Lower leg skin (tissue), 4 donors: ENCODE measurements around the gene OARD1. TPM values are rescaled to one million over a fixed set of nuclear protein-coding genes. Genes with fewer than 3 reads are reported as not detected.

Source experiments
- DNase-seq, 2 donors: peaks; one replicate each; pipeline ENCODE4 v3.0.0-alpha.2; 2019; ENCODE audit warnings: low spot score in 2 of 2
- H3K4me3 ChIP-seq: fragments of 200-600 bp; sonication (generic); 2 replicates; pipeline ENCODE4 v1.5.1; 2017; ENCODE audit warnings: mild to moderate bottlenecking, low read depth; ENCODE audit not compliant: poor library complexity, severe bottlenecking
- POLR2A ChIP-seq, 2 donors: fragments of 450-650 bp; IDR thresholded peaks; one replicate each; pipeline ENCODE4 v1.6.1; 2016 to 2017; ENCODE audit warnings: antibody characterized with exemption in 2 of 2, mild to moderate bottlenecking in 1 of 2, moderate library complexity in 1 of 2
- WGBS, 2 donors: methylation state at CpG; one replicate each; pipeline ENCODE4 v1.1.5; 2018; 5-methylcytosine and 5-hydroxymethylcytosine counted together
- intact Hi-C: fragments of 100-400 bp; cut with DNase I; formaldehyde crosslinking; loops from one replicate; pipeline ENCODE4 v1.15.0; 2023; ENCODE audit warnings: low total_unique reads
- total RNA-seq, 4 donors: library from RNA; depleted of rRNA; stranded (reverse); fragments of >200 nt; gene quantifications; one replicate each; pipeline ENCODE4 v1.1.0, GENCODE V29; 2016
- TF ChIP-seq, protein P1 (sequence below), 3 donors: fragments of 450-650 bp; IDR thresholded peaks; one replicate each; pipeline ENCODE4 v1.5.1; 2016; ENCODE audit warnings: antibody characterized with exemption in 3 of 3, mild to moderate bottlenecking in 3 of 3, moderate library complexity in 2 of 3

The OARD1 gene
- total RNA-seq, 4 donors from 2014 or later = 8.6 to 28.4 (median 18.4) TPM

GRCh38 chr6:41051873-41052272, 20.3 kb downstream of the OARD1 start:
- no peak for DNase-seq
- WGBS, 2 donors = 79% methylated on average over 5 of the region's 5 CpGs
- TF ChIP-seq POLR2A (IDR thresholded peaks at IDR 0.05) = no peak
- no peak overlapping the region for H3K4me3 ChIP-seq
- intact Hi-C loops = no loop called here

DNA sequence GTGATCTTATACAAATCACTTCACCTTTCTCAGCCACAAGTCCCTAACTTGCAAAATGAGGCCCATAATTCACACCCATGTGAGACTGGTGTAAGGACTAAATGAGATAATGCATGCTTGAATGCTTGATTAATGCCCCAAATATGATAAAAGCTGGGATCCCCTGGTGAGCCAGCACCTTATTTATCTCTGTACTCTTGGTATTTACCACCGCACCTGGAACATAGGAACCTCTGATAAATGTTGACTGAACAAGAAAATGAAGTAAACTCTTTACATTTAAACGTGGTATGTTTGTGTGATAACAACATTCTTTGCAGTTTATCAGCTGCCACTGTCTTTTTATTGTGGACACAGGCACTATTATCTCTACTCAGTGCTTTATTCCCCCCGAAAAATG, 21.6 kb downstream of the OARD1 start:
- no peak overlapping the region for H3K4me3 ChIP-seq
- DNase-seq = no peak
- intact Hi-C loops = no loop called here
- 74 to 85% methylated on average over 3 of the region's 3 CpGs for WGBS, 2 donors
- no peak for TF ChIP-seq POLR2A (IDR thresholded peaks at IDR 0.05)
- TF ChIP-seq, protein P1, sequence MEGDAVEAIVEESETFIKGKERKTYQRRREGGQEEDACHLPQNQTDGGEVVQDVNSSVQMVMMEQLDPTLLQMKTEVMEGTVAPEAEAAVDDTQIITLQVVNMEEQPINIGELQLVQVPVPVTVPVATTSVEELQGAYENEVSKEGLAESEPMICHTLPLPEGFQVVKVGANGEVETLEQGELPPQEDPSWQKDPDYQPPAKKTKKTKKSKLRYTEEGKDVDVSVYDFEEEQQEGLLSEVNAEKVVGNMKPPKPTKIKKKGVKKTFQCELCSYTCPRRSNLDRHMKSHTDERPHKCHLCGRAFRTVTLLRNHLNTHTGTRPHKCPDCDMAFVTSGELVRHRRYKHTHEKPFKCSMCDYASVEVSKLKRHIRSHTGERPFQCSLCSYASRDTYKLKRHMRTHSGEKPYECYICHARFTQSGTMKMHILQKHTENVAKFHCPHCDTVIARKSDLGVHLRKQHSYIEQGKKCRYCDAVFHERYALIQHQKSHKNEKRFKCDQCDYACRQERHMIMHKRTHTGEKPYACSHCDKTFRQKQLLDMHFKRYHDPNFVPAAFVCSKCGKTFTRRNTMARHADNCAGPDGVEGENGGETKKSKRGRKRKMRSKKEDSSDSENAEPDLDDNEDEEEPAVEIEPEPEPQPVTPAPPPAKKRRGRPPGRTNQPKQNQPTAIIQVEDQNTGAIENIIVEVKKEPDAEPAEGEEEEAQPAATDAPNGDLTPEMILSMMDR (IDR thresholded peaks at IDR 0.05) = no peak

DNA sequence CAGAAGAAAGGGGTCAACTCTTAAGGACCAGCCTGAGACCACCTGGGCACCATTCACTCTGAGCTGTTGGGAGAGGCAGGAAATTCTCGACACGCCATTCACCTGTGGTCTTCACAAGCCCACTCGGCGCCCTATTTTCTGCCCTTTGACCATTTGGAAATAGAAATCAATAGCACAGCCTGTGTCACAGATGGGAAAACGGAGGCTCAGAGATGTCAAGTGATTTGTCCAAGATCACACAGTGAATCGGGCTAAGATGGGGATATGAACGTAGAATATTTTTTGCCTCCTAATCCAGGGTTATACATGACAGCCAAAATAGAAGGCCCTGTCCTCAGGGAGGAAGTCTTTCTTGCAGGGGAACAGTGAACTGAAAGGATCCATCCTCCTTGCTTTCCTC, 22.2 kb downstream of the OARD1 start:
- no peak for TF ChIP-seq POLR2A (IDR thresholded peaks at IDR 0.05)
- TF ChIP-seq, protein P1 (IDR thresholded peaks at IDR 0.05) = no peak

DNA sequence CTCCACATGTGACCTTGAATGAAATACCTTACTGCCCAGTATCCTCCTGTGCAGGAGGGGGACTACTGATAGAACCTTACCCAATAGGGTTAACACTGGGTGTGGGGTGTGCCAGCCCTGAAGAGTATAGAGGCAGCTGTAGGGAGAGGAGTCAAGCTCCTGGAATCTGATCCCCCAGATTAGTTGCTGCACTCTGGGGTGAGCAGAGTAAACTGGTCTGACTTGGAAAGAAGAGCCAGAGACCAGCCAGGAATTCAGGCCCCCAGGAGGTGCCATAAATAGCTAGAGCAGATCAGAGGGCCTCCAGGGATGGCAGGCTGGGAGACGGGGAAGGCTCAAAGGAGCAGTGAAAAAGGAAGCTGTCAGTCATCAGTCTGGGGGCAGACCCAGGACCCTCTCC, 22.6 kb downstream of the OARD1 start:
- TF ChIP-seq, protein P1 (IDR thresholded peaks at IDR 0.05) = no peak
- TF ChIP-seq POLR2A (IDR thresholded peaks at IDR 0.05) = no peak
- peak in 1 of 2 donors; percentile 48 for DNase-seq
- intact Hi-C loops = no loop called here
- WGBS, 2 donors = 47 to 58% methylated on average over 1 of the region's 1 CpG
- no peak overlapping the region for H3K4me3 ChIP-seq

More for the DNA sequence above, 22.2 kb downstream of the OARD1 start:
- 85 to 94% methylated on average over 7 of the region's 7 CpGs for WGBS, 2 donors
- intact Hi-C loops = no loop called here
- H3K4me3 ChIP-seq = no peak overlapping the region
- DNase-seq = no peak

DNA sequence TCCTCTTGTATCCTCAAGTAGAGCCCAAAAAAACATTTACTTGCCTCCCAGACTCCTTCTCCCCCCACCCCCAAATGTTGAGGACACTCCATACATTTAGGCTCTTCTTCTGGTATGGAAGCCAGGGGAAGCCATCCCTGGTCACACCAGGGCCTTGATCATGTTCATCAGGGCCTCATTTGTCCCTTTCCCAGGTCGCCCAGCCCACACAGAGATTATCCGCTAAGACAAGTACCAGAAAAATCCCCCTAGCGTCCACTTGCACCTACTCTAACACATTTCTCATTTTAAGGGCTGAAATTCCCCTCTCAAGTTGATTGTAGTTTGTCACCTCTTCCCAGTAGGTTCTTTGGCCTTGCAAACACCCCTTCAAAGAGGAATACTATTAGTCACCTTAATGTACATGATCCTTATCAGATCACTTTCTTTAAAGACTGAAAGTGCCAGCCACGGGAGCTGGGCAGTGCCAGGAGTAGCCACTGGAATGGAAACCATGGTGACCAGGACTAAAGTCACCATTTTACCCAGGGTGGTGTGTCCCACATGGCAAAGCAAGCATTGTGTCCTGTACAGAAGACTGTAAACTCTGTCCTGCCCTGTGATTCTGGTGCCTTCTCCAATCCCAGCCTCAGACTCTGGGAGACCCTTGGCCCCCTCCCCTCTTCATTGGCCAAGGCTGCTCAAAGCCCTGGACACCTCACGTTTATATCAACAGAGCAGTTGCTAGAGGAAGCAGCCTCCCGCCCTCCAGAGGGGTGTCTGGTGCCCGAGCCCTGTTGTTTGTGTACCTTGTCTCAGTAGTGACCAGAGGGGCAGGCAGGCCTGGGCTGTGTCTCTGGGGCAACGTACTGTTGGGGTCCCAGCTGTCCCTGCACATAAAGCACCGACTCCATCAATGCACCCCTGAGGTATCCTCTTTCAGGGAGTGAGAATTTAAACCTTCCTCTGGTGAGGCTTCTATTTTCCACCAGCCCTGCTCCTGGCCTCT, 24.1 kb downstream of the OARD1 start:
- peak in 1 of 2 donors; percentile 62 for DNase-seq
- H3K4me3 ChIP-seq = no peak overlapping the region
- no peak for TF ChIP-seq POLR2A (IDR thresholded peaks at IDR 0.05)
- TF ChIP-seq, protein P1 (IDR thresholded peaks at IDR 0.05) = no peak
- intact Hi-C loops = no loop called here
- WGBS, 2 donors = 70 to 75% methylated on average over 9 of the region's 9 CpGs

GRCh38 chr6:41047306-41047705, 24.9 kb downstream of the OARD1 start:
- no peak overlapping the region for H3K4me3 ChIP-seq
- DNase-seq = no peak
- TF ChIP-seq POLR2A (IDR thresholded peaks at IDR 0.05) = no peak
- TF ChIP-seq, protein P1 (IDR thresholded peaks at IDR 0.05) = no peak
- 95 to 100% methylated on average over 2 of the region's 2 CpGs for WGBS, 2 donors
- intact Hi-C loops = no loop called here
